Ramos (cell line): ENCODE measurements around the gene CCRL2.
"Not testable (repeated sequence)": the region's sequence is repeated elsewhere in the genome, so short reads cannot be mapped to it uniquely, and the experiment has no call there.

Experiments used
- in situ Hi-C: fragments of 300-500 bp; cut with MboI; formaldehyde crosslinking; loops from one replicate; pipeline ENCODE4 v1.14.3; 2022; ENCODE audit warnings: low sequenced_read_pairs; ENCODE audit not compliant: unreplicated experiment

Gene CCRL2

GRCh38 chr3:46422617-46423016, 15.6 kb downstream of the CCRL2 start:
- in situ Hi-C loops: no loop called here

GRCh38 chr3:46423588-46423987, 16.5 kb downstream of the CCRL2 start:
- in situ Hi-C loops: no loop called here

- in situ Hi-C loops: not testable (repeated sequence)
Observed at GRCh38 chr3:46426476-46426875, 19.4 kb downstream of the CCRL2 start.

- in situ Hi-C loops: not testable (repeated sequence)
Observed at GRCh38 chr3:46427404-46427803, 20.3 kb downstream of the CCRL2 start.

- in situ Hi-C loops: no loop called here
Observed at GRCh38 chr3:46427916-46428833, 21.1 kb downstream of the CCRL2 start.

GRCh38 chr3:46429250-46429649, 22.2 kb downstream of the CCRL2 start:
- in situ Hi-C loops: no loop called here

- in situ Hi-C loops: no loop called here
Observed at GRCh38 chr3:46429671-46430070, 22.6 kb downstream of the CCRL2 start.

- in situ Hi-C loops: not testable (repeated sequence)
Observed at GRCh38 chr3:46430879-46431278, 23.8 kb downstream of the CCRL2 start.

- in situ Hi-C loops: not testable (repeated sequence)
Observed at GRCh38 chr3:46431905-46432304, 24.8 kb downstream of the CCRL2 start.

- in situ Hi-C loops: not testable (repeated sequence)
Observed at GRCh38 chr3:46433118-46433517, 26.1 kb downstream of the CCRL2 start.

GRCh38 chr3:46433841-46434240, 26.8 kb downstream of the CCRL2 start:
- in situ Hi-C loops: no loop called here

- in situ Hi-C loops: no loop called here
Observed at GRCh38 chr3:46435081-46435726, 28.1 kb downstream of the CCRL2 start.

GRCh38 chr3:46438831-46439230, 31.8 kb downstream of the CCRL2 start:
- in situ Hi-C loops: no loop called here

GRCh38 chr3:46440531-46441294, 33.7 kb downstream of the CCRL2 start:
- in situ Hi-C loops: no loop called here

- in situ Hi-C loops: no loop called here
Observed at GRCh38 chr3:46442576-46443530, 35.8 kb downstream of the CCRL2 start.

GRCh38 chr3:46447228-46447985, 40.3 kb downstream of the CCRL2 start:
- in situ Hi-C loops: no loop called here

GRCh38 chr3:46448721-46449120, 41.7 kb downstream of the CCRL2 start:
- in situ Hi-C loops: no loop called here

- in situ Hi-C loops: no loop called here
Observed at GRCh38 chr3:46449755-46450552, 42.9 kb downstream of the CCRL2 start.
